GM19238 (cell line): ENCODE results near the gene KRTAP10-7.
"Not testable (repeated sequence)": the region's sequence is repeated elsewhere in the genome, so short reads cannot be mapped to it uniquely, and the experiment has no call there.

Source experiments
- DNase-seq: peaks from one replicate; pipeline ENCODE4 v3.0.0; 2011; ENCODE audit warnings: low spot score; ENCODE audit not compliant: insufficient read length

The KRTAP10-7 gene

DNA sequence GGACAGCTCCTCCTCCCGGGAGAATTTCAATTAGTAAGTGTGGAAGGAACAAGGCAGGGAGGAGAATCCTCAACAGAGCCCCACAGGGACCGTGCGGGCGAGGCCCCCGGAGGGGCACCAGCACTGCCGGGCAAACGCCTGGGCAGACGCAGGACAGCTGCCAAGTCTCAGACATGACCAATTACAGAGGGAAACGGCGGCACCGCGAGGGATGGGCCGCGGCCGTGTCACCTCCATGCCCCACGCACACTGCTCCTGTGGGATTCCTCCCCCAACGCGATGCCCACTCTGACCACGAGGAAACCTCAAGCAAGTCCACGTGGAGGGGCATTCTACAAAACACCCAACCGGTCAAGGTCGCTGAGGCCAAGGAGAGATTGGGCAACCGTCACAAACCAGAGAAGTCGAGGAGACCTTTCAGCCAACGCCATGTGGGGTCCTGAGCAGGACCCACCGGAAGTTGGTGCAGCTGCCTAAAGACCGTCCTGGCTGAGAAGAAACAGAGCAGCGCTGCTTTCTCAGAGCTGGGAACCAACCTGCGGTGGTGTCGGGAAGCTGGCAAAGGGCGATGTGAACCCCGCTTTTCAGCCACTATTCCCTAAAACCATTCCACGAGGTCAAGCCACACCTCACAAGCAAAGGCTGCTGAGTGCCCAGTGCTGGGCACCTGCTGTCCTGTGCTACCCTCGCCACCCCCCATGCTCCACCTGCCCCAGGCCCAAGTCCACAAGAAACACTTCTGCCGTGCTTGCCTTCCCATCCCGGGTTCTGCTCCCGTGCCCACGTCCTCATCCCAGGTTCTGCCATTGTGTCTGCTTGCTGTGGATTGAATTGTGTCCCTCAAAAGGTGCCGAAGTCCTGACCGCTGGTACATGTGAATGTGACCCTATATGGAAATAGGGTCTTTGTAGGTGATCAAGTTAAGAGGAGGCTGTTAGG is 28.3 kb upstream of the KRTAP10-7 start:
- DNase-seq = no peak

DNA sequence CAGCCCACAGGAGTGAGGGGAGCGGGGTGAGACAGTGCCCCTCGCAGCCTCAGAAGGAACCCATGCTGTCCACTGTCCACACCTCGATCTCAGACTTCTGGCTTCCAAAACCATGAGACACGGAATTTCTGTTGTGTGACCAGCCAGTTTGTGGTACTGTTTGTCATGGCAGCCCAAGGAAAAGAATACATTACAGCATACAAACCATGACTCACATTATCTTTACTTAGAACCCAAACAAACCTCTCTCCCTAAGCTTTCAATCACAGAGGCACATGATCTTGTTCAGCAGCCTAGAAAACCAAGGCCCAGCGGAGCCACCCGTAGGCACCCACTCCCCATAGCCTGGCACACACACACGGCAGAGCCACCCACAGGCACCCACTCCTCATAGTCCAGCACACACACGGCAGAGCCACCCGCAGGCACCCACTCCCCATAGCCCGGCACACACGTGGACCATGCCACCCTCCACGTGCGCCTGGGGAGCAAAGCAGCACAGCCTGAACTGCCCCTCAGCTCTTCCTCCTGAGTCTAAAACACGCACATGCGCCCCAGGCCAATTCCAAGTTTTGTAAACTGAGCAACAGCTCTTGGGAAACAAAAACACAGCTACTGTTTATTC is 27.3 kb upstream of the KRTAP10-7 start:
- no peak for DNase-seq

DNA sequence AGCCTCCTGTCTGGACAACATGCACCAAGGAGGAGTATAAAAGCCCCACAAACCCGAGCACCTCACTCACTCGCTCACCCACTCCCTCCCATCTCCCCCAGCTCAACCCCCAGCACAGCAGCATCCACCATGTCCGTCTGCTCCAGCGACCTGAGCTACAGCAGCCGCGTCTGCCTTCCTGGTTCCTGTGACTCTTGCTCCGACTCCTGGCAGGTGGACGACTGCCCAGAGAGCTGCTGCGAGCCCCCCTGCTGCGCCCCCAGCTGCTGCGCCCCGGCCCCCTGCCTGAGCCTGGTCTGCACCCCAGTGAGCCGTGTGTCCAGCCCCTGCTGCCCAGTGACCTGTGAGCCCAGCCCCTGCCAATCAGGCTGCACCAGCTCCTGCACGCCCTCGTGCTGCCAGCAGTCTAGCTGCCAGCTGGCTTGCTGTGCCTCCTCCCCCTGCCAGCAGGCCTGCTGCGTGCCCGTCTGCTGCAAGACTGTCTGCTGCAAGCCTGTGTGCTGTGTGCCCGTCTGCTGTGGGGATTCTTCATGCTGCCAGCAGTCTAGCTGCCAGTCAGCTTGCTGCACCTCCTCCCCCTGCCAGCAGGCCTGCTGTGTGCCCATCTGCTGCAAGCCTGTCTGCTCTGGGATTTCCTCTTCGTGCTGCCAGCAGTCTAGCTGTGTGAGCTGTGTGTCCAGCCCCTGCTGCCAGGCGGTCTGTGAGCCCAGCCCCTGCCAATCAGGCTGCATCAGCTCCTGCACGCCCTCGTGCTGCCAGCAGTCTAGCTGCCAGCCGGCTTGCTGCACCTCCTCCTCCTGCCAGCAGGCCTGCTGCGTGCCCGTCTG is 26.6 kb upstream of the KRTAP10-7 start, which contains the start of gene KRTAP10-4:
Gene KRTAP10-4, plus strand, starts transcription at position 100 of the 827 bp plus-strand sequence. Its CDS starts 30 bp downstream, at position 130.
- not testable (repeated sequence) for DNase-seq

DNA sequence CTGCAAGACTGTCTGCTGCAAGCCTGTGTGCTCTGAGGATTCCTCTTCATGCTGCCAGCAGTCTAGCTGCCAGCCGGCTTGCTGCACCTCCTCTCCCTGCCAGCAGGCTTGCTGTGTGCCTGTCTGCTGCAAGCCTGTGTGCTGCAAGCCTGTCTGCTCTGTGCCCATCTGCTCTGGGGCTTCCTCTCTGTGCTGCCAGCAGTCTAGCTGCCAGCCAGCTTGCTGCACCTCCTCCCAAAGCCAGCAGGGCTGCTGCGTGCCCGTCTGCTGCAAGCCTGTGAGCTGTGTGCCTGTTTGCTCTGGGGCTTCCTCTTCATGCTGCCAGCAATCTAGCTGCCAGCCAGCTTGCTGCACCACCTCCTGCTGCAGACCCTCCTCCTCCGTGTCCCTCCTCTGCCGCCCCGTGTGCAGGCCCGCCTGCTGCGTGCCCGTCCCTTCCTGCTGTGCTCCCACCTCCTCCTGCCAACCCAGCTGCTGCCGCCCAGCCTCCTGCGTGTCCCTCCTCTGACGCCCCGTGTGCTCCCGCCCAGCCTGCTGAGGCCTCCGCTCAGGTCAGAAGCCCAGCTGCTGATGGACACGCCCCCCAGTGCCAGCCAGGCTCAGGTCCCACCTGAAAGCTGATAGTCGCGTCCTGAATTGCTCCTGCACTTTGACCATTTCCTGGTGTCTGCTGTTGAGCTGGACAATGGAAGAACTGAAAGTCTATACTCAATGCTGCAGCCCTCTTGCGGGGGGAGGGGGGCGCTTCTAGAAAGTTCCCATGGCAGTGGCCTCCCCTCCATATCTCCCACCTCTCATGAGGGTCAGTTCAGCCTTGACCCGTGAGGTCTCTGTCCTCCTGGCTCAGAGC is 25.7 kb upstream of the KRTAP10-7 start:
- no peak for DNase-seq

DNA sequence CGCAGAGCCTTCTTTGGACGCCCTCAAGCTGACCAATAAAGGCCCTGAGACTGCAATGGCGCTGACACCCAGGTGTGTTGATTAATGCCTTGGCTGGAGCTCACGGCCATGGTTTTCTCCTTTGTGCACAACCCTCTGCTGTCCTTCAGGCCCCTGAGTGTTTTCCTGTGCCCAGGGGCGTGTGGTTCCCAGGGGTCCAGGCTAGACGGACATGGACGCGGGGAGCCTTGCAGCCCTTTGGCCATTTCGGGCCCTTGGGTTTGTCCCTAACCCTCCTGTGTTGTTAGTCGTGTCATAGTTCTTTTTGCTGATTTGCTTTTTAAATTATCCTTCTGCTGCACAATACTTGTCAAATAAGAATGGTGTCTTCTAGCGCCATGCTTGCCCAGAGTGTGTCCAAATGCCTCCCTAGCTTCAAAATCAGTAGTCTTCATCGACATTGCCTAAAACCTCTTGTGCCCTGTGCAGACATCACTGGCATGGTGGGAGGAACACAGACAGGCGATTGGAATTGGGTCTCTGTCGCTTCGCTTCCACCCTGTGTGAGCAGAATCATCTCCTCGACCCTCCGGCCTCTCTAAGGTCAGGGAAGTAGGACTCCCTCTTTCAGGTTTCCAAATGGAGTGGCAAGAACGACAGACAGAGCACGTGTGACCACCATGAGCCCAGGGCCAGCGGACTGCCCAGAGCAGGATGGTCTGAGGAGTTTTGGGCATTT is 24.9 kb upstream of the KRTAP10-7 start:
- DNase-seq = no peak

DNA sequence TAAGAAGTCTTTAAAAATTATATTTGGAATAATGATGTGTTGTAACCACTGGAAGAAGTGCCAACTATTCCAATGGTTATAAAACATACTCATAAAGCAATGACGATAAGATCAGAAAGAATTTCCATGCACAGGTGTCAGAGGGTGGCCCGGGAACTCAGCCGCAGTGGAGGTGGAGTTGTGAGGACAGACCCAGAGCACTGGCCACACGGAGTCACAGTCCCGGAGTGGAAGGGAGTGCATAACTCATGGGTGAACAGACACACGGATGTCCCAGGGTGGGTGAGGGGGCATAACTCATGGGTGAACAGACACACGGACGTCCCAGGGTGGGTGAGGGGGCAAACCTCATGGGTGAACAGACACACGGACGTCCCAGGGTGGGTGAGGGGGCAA is 24.4 kb upstream of the KRTAP10-7 start:
- DNase-seq = no peak

DNA sequence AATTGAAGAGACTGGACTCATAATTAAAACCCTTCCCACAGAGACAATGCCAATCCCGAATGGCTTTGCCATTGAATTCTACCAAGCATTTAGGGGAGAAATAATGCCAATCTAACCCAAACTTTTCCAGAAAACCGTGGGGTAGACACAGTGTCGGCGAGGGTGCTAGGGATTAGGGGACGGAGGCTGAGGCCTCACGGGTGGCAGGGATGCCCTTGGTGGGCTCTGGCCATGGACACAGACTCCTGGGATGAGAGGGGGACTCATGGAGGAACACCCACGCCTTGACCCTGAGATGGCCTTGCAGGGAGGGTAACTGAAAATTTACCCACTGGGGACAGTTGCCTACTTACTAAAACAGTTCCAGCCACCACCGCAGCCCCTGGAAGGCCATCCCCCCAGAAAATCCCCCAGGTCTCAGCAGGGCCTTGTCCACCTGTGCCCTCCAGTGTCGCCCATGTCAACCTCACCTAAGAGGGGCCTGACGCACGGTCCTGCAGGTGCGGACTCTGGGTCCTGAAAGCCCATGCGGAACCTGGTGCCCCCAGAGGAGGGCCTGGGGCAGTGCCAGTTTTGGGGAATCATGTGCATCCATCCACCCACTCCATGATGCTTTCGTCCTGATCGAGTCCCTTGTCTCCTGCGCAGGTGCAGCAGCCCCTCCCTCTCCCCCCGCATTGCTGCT is 21.9 kb upstream of the KRTAP10-7 start:
- no peak for DNase-seq

DNA sequence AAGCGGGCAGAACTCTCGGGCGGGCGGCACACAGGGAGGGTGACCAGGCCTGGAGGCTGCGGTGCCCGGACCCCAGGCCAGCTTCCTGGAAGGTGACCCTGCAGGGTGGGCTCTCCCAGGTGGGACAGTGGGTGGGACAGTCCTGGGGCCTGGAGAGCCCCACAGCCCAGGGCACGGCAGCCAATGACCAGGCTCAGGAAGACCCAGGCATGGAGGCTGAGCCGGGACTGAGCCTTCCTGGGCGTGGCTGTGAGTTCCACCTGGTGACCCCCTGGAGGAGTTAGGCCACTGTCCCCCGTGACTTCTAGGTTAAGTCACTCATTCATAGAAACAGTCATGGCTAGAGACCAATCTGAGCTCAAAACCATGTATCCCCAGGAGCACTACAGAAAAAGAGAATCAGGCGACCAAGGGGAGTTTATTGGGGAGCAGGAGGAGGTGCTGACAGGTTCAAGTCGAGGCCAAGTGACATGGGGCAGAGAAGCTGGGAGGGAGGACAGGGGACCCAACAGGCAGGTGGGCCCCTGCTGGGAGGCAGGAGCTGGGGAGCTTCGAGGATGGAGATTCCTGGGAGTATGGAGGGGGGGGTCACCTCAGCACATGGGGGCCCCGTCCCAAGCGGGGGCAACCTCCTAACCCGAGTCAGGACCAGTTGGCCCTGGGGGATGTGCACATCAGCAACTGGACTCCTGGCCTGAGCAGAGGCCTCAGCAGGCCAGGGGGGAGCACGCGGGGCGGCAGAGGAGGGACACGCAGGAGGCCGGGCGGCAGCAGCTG is 21.2 kb upstream of the KRTAP10-7 start:
- DNase-seq = no peak

DNA sequence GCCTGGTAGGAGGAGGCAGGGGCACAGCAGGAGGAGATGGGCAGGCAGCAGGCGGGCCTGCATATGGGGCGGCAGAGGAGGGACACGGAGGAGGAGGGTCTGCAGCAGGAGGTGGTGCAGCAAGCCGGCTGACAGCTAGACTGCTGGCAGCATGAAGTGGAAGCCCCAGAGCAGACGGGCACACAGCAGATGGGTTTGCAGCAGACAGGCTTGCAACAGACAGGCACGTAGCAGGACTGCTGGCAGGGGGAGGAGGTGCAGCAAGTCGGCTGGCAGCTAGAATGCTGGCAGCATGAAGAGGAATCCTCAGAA is 20.6 kb upstream of the KRTAP10-7 start:
- DNase-seq = no peak

DNA sequence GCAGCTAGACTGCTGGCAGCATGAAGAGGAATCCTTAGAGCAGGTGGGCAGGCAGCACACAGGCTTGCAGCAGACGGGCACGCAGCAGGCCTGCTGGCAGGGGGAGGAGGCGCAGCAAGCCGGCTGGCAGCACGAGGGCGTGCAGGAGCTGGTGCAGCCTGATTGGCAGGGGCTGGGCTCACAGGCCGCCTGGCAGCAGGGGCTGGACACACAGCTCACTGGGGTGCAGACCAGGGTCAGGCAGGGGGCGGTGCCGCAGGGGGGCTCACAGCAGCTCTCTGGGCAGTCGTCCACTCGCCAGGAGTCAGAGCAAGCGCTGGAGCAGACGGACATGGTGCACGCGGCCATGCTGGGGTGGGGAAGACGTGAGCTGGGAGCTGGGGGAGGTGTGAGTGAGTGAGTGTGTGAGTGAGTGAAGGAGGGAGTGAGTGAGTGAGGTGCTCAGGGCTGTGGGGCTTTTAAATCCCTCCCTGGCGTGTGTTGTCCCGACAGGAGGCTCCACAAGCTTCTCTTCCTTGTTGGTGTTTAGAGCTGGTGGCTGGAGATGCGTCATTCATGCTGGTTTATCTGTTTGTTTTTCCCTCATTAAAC is 20.1 kb upstream of the KRTAP10-7 start, which contains the start of gene KRTAP10-5:
Gene KRTAP10-5, minus strand, starts transcription at position 374 of the 591 bp plus-strand sequence. Its CDS starts 26 bp downstream, at position 348.
- DNase-seq = not testable (repeated sequence)

DNA sequence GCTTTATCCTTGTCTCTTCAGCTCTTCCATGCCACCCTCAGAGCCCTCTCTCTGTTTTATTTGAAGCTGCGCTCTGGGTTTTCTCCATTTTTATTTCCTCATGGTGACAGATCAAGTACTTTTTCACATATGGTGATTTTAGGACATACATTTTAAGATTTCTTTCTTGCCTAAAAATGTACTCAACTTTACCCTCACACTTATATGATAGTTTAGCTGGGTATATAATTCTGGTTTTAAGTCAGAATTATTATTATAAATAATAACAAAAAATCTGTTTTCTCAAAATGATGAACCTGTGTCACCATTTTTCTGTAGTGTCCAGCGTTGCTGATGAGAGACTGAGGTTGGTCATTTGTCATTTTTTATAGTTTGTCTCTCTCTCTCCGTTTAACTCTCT is 19.2 kb upstream of the KRTAP10-7 start:
- DNase-seq = no peak

DNA sequence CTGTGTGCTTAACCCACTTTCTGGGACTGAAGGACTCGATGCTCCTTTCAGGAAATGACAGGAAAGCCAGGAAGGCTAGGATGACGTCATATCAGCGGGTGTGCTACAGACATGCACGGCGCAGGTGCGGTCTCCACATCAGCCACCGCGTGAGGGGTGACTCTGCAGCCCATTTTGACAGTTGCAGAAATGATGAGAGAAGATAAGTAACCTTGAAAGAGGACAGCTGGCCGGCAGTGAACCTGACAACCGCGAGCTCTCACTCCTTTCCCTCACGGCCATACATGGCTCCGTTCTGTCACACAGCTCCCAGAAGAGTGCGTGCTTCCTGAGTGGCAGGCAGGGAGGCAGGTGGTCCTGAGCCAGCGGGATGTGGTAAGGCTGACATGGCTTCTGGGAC is 18.3 kb upstream of the KRTAP10-7 start:
- no peak for DNase-seq

DNA sequence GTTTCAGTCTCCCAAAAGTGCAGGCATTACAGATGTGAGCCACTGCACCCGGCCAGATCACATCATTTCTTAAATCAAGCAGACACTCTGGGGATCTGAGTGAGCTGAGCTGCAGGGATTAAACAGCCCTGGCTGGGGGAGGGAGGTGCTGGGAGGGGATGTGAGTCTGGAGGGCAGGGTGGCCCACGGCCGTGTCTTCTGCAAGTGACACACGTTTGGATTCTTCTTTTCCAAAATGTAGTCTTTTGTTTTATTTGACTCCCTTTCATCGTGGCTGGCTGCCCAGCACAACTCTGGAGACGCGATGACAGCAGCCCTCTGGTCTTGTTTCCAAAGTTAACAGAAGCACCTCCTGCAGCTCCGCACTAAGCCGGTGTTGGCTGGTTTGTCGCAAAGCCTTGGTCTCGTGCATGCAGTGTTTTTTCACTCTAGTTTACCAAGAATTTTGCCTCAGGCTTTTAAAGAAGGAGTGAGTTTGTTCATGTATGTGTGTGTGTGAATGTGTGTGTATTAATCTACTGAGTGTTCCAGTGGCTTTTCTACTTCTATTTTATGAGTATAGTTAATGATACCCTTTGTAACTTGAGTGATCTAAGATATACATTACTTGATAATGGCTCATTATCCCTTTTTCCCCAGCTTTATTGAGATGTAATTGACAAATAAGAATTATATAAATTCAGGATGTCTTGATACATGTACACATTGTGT is 17.2 kb upstream of the KRTAP10-7 start:
- no peak for DNase-seq

DNA sequence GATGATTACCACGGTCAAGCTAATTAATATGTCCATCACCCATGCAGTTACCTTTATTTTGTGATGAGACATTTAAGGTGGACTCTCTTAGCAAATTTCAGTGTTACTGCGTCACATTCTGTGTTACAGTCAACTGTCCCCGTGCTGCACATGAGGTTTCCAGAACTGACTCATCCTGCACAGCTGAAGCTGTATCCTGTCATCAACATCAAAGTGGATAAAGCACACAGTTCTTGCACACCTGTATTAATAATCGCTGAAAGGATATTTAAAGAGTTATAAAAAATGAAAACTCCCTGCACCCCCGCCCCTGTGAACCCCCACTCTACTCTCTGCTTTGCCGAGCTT is 16.6 kb upstream of the KRTAP10-7 start:
- DNase-seq = no peak

DNA sequence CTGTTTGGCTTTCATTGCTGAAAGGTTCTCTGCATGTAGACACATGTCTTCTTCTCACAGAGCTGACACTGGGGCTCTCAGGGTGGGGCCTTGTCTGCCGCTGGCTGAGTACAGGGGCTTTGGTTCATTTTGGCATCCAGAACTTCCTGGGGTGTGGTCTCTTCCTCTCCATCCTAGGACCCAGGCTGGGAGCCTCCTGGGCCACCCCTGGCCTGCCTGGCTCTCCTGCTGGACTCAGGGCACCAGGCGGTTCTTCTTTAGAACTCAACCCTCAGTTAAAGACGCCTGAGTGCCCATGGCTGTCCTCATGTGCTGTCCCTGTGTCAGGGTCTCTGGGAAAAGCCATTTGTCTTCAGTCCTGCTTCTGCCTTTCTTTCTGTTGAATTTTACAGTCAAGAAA is 14.5 kb upstream of the KRTAP10-7 start:
- DNase-seq = no peak

DNA sequence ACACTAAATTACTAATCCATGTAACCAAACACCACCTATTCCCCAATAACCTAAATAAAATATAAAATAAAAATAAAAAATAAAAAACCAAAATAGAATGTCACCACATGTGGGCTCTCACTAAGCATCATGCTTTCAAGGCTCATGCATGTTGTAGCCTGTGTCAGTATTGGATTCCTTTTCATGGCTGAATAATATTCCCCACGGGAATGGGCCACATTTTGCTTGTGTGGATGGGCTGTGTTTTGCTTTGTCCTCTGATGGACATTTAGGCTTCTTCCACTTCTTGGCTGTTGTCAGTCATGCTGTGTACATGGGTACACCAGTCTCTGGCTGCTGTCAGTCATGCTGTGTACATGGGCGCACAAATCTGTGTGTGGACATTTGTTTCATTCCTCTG is 11.3 kb upstream of the KRTAP10-7 start:
- DNase-seq = no peak

DNA sequence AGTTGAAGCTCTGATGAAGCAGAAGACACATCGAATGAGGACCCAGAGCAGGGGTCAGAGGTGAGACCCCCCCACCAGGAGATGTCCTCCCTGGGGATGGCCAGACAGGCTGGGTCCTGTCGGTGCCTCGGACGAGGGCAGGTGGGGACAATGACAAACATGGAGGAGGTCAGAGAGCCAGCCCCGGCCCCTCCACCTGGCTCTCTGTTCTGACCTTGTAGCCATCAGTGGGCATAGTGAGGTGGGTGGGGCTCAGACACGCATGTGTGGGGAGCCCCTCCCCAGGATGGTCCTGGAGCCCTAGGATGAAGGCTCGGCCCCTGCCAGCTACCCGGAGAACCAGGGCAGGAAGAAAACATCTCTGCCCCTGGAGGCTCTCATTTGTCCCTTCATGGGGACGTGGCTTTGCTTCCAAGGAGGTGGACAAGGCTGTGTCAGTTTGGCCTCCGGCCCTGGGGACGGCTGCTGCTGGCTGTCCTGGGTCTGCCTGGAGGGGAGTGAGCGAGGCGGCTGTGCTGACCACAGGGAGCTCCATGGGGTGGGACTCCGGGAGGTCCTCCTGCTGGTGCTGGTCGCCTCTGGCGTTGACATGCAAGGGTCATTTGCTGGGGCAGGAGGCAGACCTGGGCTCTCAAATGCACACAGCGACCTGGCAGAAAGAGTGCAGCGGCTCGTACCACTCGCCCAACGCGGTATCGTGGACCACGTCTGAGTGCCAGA is 10.7 kb upstream of the KRTAP10-7 start:
- no peak for DNase-seq
